NOMO-1 treated with dmso at 0.1 percent for 144 hours (cell line): ENCODE results near the gene SLC13A5.

Experiments used
- DNase-seq: peaks from one replicate; lab custom pipeline; 2025; ENCODE audit not compliant: unreplicated experiment; lab: John Stamatoyannopoulos, UW

Gene SLC13A5

DNA sequence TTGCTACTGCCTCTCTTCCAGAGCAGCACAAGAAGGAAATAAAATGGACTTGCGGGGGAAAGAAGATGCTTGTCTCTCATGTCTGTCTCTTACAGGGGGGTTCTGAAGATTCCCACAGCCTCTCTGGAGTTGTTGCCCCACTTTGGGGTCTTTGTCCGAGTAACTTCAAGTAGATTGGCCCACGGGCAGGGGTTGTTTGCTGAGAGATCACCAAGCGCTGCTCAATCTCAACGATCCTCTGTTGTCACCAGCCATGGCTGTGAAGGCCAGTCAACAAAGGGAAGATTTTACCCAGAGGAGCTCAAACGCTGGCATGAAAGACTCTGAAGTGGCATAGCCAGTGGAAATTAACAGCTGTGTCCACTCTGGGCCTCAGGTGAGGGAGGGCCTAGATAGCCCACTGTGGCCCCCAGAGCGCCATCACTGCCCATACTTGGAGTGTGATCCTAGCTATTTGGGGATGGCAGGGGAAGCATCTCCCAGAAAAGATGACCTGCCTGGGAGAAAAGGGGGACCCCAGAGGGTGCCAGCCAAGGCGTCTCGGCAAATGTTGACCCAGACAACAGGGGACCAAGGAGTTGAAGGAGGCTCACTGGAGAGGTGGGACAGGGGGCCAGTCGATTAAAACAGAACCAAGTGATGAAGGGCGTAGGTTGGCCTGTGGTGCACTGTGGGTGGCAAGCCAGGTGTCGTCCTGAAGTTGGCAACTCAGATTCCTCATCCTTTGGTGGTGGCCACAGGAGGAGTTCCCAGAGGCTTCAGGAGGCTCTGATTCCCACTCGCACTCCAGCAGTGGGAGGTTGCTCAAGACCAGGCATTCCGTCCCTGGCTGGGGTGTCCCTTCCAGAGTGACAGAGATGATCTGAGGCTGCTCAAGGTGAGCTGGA lies 28.0 kb downstream of the SLC13A5 start:
- no peak for DNase-seq

GRCh38 chr17:6684460-6684783 lies 28.7 kb downstream of the SLC13A5 start:
- DNase-seq: no peak

DNA sequence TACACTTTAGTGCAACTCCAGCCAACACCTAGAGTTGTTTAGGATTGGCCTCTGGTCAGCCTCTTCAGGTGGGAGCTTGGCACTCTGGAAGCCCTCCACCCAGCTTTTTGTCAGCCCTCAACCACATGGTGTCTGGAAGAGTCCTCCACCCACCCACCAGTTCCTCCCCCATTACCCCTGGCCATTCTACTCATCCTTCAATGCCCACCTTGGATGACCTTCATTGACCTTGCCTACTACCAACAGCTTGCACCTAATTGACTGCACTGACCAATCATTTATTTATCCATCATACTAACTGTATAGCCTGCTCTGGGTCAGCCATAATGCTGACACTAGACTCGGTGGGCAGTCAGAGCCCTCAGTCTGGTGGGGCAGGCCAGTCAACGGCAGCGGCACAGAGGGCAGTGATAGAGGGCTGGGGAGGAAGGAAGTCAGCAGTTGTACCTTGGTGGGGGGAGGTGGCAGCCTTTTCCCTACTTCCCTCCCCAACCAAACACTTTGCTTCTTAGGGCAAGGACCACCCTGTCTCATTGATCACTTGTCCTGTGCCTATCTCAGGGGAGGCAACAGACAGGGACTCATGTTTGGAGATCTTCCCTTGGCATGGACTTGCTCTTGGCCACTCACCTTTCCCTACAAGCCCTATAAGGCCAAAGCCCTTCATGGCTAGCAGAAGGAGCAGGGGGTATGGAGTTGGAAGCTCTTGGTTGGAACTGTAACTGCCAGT lies 29.3 kb downstream of the SLC13A5 start:
- DNase-seq: no peak

GRCh38 chr17:6683081-6683684 lies 30.0 kb downstream of the SLC13A5 start:
- DNase-seq: no peak

GRCh38 chr17:6682339-6682738 lies 30.8 kb downstream of the SLC13A5 start:
- DNase-seq: no peak

DNA sequence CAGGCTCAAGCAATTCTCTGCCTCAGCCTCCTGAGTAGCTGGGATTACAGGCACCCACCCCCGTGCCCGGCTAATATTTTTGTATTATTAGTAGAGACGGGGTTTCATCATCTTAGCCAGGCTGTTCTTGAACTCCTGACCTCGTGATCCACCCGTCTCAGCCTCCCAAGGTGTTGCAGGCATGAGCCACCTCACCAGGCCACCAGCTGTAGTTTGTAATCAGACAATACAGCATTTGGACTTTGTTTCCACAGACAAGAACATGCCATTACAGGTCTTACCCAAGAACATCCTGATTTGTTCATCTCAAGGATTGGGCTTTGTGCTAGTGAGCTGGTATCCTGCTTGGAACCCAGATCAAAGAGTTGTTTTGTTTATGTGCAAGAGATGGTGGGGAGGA lies 31.5 kb downstream of the SLC13A5 start:
- DNase-seq: no peak

- no peak for DNase-seq
These were observed 32.0 kb downstream of the SLC13A5 start for GRCh38 chr17:6681176-6681575.

- DNase-seq: no peak
These were observed 33.9 kb downstream of the SLC13A5 start for GRCh38 chr17:6679241-6679640.

DNA sequence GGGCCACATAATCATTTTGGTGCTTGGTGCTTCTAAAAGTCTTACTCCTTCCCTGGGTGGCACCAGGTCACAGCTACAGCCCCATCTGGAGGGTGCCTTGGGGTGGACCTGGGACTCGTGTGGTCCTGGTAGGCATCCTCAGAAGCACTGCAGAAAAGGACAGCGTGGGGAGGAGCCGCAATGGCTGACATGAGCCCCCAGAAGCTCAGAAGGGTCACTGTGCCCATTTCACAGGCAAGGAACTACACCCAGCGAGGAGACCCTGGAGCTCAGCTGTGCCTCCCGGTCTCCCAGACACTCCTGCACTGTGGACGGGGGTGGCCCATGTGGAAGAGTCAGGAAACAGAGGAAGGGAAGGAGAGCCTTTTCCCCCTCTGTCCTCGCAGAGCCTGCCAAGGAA lies 35.2 kb downstream of the SLC13A5 start:
- DNase-seq: no peak

DNA sequence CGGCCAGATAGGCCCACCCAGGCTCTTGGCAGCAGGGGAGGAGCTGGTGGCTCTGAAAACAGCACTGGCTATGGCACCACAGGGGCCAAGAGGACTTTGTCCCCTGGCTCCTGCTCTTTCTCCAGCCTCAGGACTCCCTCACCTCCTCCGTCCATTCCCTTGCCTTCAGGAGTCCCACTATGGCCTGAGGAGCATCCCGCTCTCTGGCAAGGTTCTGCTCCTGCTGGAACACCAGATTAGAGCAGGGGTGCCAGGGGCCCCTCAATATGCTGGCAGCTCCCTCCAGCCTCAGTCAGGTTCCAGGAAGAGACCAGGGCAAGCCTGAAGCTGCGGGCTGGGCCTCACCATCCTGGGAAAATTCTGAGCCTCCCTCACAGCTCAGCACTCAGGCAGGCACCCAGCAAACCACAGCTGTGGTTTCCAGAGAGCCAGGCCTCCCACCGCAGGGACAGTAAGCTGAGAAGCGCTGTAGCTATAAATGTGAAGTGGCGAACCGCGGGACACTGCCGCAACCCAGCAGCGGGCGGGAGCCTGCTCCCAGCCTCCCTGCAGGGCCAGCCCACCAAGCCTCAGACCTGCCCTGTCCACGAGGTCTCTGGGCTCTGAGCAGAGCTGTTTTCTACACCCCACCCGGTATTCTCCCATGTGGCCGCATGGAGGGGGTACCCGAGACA lies 35.9 kb downstream of the SLC13A5 start:
- no peak for DNase-seq

- no peak for DNase-seq
These were observed 36.4 kb downstream of the SLC13A5 start for GRCh38 chr17:6676802-6677157.

DNA sequence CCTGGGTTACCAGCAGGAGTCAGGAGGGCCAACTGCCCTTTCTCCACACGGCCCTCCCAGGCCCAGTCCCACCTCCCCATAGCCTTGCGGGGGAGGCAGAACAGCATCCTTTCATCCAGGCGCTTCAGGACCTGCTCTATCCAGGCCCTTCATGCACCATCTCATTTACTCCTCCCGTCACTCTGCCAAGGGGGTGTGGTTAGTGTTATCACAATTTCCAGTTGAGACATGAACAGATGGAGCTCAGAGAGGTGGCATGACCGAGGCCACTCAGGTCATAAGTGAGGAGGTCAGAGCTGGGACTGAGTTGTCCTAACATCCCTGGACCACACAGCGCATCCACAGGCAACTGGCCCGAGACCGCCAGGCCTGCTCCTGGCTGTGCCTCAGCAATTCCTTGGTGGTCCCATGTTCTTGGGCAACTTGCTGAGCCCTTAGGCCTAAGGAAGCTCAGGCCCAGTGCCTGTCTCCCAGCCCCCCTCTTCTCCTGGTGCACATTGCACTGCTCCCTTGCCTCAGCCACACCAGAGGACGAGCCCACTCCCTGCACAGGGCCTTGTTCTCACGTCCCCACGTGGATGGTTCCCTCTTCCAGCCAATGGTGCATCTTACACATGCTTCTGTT lies 37.9 kb downstream of the SLC13A5 start:
- no peak for DNase-seq

DNA sequence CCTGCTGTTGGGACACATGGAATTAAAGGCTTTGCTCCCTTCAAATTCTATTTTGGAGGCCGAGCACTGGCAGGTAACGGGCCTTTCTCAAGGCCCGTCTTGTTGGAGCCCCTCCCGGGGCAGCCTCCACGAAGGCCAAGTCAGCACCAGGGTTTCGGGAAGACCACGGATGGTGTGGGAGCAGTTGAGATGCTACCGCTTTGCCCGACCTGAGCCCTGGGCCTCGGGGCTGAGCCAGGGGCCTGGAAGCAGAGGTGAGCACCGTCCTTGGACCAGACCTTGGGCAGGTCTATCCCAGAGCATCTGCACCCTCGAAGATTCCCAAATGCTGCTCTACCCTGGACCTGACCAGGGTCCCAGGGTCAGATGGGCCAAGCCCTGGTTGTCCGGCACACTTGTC lies 38.6 kb downstream of the SLC13A5 start:
- DNase-seq: no peak

GRCh38 chr17:6671431-6671830 lies 41.7 kb downstream of the SLC13A5 start:
- no peak for DNase-seq

DNA sequence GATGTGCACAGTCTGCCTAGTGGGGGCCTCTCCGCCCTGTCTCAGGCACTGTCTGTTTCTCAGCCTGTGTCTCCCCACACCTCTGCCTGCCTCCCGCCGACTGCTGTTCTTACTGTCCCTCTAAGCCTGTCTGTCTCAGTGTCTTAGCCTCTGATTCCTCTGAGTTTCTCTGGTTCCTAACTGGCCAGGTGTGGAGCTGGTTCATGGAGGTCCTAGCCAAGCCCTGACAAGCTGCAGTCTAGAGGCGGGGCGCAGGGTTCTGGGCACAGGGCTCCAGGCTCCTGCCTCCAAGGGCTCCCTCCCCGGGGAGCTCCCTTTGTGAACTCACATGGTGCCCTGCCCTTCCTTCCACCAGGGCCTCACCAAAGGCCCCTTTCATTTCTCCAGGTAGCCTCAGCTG lies 42.2 kb downstream of the SLC13A5 start:
- no peak for DNase-seq

DNA sequence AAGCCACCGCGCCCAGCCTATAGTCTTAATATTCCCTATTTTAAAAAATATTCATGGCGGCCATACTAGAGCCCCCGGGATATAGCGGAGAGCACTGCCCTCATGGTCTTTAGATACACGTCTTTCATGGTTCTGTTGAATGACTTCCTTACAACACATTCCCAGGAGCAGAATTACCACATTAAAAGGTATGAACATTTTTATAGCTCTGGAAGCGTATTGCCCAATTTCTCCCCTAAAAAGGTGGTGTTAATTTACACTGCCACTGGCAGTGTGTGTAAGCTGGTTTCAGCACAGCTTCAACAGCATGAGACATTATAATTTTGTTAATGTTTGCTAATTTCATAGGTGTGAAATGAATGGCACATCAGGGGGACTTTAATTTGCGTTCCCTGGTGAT lies 42.6 kb downstream of the SLC13A5 start:
- no peak for DNase-seq

DNA sequence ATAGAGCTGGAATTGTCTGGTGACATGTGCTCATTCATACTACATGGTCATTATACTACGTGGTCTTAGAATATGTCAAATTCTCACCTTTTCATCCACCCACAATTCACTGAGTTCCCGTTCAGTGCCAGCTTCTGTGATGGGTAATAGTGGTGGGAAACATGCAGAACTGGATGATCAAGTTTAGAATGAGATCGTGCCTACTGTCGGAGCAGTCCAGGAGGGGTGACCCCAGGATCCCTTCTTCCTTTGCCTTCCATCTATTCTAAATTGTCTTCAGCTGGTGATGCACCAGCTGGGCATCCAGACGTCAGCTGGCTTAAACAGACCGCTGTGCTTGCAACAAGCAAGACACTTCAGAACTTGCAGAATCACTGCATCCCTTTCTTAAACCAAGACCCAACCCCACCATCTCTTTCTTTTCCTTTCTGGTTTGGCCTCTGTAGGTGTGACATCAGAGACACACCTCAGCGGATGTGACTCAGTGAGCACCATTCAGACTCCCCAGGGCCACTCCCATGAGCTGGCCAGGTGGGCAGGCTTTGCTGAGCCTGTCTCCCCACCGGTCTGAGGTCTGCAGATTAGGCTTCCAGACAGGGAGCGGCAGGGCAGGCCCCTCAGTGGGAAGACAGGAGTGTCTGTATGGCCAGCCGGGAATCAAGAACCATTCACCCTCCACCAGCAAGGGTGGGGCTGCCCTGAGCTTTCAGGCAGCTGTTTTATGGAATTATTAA lies 43.5 kb downstream of the SLC13A5 start:
- no peak for DNase-seq

DNA sequence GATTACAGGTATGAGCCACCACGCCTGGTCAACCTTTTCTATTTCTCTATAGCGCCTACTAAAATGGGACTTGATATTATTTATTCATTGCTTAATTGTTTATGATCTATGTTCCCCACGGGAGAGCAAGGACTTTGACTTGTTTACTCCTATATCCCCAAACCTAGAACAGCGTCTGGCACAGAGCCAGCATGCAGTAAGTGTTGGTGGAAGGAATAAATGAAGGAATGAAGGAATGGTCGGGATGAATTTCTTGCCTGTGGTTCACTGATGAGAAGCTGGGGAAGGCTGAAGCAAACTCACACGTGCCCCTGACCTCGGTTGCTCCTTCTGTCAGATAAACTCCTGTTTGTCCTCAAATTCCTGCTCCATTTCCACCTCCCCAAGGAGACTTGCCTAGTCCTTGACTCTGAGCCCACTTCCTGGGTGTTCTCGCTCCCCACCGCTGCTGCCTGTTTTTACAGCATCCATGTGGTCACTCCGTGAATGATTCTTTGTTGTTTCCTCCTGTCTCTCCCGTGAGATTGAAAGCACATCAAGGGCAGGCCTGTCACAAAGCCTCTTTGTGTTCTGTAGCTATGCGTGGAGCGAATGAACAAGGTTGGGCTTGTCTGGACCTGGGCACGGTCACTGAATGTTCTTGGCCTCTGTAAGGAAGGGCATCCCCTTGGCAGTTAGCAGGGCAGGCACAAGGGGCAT lies 44.3 kb downstream of the SLC13A5 start:
- no peak for DNase-seq

DNA sequence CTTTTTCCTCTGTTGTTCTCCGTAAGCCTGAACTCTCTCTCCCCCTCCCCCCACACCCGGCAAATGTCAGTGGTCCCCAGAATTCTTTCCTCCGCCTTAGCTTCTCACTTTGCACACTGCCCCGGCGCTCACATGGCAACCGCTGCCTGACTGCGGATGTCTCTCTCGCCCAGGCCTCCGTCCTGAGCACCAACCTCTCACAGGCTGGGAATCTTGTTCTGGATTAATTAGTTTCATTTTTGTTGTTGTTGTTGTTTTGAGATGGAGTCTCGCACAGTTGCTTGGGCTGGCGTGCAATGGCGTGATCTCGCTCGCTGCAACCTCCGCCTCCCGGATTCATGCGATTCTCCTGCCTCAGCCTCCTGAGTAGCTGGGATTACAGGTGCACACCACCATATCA lies 45.0 kb downstream of the SLC13A5 start:
- no peak for DNase-seq

DNA sequence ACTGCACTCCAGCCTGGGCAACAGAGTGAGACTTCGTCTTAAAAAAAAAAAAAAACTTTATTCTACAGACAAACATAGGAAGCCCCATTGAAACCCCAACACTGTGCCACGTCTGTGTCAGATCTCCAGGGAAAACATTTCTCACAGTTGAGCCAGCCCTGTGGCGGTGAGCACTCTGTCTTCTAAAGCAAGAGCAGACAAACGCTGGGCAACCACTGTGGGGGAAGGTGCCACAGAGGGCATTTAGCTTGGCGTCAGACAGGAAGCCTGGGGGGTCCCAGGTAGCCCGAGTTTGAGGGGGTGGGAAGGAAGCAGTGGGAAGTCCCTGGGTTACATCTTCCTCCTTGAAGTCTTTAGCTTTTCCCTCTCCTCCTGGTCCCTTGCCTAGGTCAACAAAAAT lies 45.7 kb downstream of the SLC13A5 start:
- DNase-seq: no peak
